ENCODE data around the gene ARSA.

ARSA gene

GRCh38 chr22:50606165-50606945 is 21.6 kb downstream of the ARSA start:
- in situ Hi-C loops (cut with MboI; ENCODE audit: low sequenced_read_pairs), result no loop called here

GRCh38 chr22:50605613-50606074 is 22.3 kb downstream of the ARSA start:
- in situ Hi-C loops (cut with MboI; ENCODE audit: low sequenced_read_pairs), result no loop called here

- in situ Hi-C loops (cut with MboI; ENCODE audit: low sequenced_read_pairs), result no loop called here
Measured at GRCh38 chr22:50605002-50605612, 22.8 kb downstream of the ARSA start.

GRCh38 chr22:50604256-50605001 is 23.5 kb downstream of the ARSA start:
- in situ Hi-C loops (cut with MboI; ENCODE audit: low sequenced_read_pairs), result no loop called here

GRCh38 chr22:50603511-50604255 is 24.3 kb downstream of the ARSA start:
- in situ Hi-C loops (cut with MboI; ENCODE audit: low sequenced_read_pairs), result no loop called here

- in situ Hi-C loops (cut with MboI; ENCODE audit: low sequenced_read_pairs), result no loop called here
Measured at GRCh38 chr22:50602338-50602700, 25.6 kb downstream of the ARSA start.

- in situ Hi-C loops (cut with MboI; ENCODE audit: low sequenced_read_pairs), result no loop called here
Measured at GRCh38 chr22:50601669-50602337, 26.1 kb downstream of the ARSA start.

GRCh38 chr22:50600967-50601668 is 26.8 kb downstream of the ARSA start:
- in situ Hi-C loops (cut with MboI; ENCODE audit: low sequenced_read_pairs), result no loop called here

GRCh38 chr22:50600538-50600937 is 27.4 kb downstream of the ARSA start, which contains the start of gene MAPK8IP2:
TSS of gene MAPK8IP2 (plus strand) at chr22:50600793. CDS start at chr22:50600819, 26 bp downstream.
- in situ Hi-C loops (cut with MboI; ENCODE audit: low sequenced_read_pairs), result no loop called here

GRCh38 chr22:50599816-50600455 is 28.0 kb downstream of the ARSA start:
- in situ Hi-C loops (cut with MboI; ENCODE audit: low sequenced_read_pairs), result no loop called here

GRCh38 chr22:50597097-50597496 is 30.9 kb downstream of the ARSA start:
- in situ Hi-C loops (cut with MboI; ENCODE audit: low sequenced_read_pairs), result no loop called here

GRCh38 chr22:50595189-50595588 is 32.8 kb downstream of the ARSA start:
- in situ Hi-C loops (cut with MboI; ENCODE audit: low sequenced_read_pairs), result no loop called here

GRCh38 chr22:50587407-50587806 is 40.5 kb downstream of the ARSA start:
- in situ Hi-C loops (cut with MboI; ENCODE audit: low sequenced_read_pairs), result no loop called here

- in situ Hi-C loops (cut with MboI; ENCODE audit: low sequenced_read_pairs), result no loop called here
Measured at GRCh38 chr22:50586416-50586815, 41.5 kb downstream of the ARSA start.

GRCh38 chr22:50585781-50586180 is 42.2 kb downstream of the ARSA start:
- in situ Hi-C loops (cut with MboI; ENCODE audit: low sequenced_read_pairs), result no loop called here

GRCh38 chr22:50585238-50585637 is 42.7 kb downstream of the ARSA start:
- in situ Hi-C loops (cut with MboI; ENCODE audit: low sequenced_read_pairs), result no loop called here

- in situ Hi-C loops (cut with MboI; ENCODE audit: low sequenced_read_pairs), result no loop called here
Measured at GRCh38 chr22:50584106-50585096, 43.6 kb downstream of the ARSA start.

- in situ Hi-C loops (cut with MboI; ENCODE audit: low sequenced_read_pairs), result no loop called here
Measured at GRCh38 chr22:50583294-50583861, 44.6 kb downstream of the ARSA start.
